Panc1 (cell line): Measurements from ENCODE around the gene HOXB3. TPM values are rescaled to one million over a fixed set of nuclear protein-coding genes. Genes with fewer than 3 reads are reported as not detected.

Experiments
- ATAC-seq: fragments of 200-7000 bp; cut with Tn5 transposase; 2 replicates; pipeline ENCODE4 v1.9.1; 2020; ENCODE audit warnings: mild to moderate bottlenecking, moderate library complexity
- BruUV-seq: library from RNA; stranded (reverse); fragments of 400-500 nt; replicated peaks from 2 replicates; lab custom pipeline; 2021; lab: Mats Ljungman, UMichigan
- CTCF ChIA-PET: fragments of 300-600 bp; sonication (Branson Sonifier 250); formaldehyde crosslinking; loops from one replicate; lab custom pipeline; 2022; ENCODE audit warnings: antibody characterized with exemption; lab: Charles Lee
- POLR2A ChIA-PET: fragments of 300-600 bp; sonication (Branson Sonifier 250); formaldehyde crosslinking; loops from one replicate; lab custom pipeline; 2022; ENCODE audit warnings: antibody characterized with exemption; lab: Charles Lee
- DNase-seq: peaks from one replicate; pipeline ENCODE4 v3.0.0-alpha.2; 2010; ENCODE audit warnings: low read depth, low spot score
- H3K27ac ChIP-seq: 2 replicates; pipeline ENCODE4 v1.5.1; 2011; ENCODE audit warnings: mild to moderate bottlenecking, low read length, inconsistent platforms
- H3K27me3 ChIP-seq: fragments of 200-500 bp; sonication (Bioruptor generic); 2 replicates; pipeline ENCODE4 v1.6.0; 2014; ENCODE audit warnings: low read length, inconsistent platforms; ENCODE audit not compliant: control insufficient read depth, insufficient read depth
- H3K36me3 ChIP-seq: fragments of 200-500 bp; sonication (Bioruptor generic); 2 replicates; pipeline ENCODE4 v1.5.1; 2014; ENCODE audit warnings: inconsistent platforms, mild to moderate bottlenecking, low read length, moderate library complexity; ENCODE audit not compliant: control insufficient read depth, insufficient read depth
- H3K4me1 ChIP-seq: 2 replicates; pipeline ENCODE4 v1.5.1; 2011; ENCODE audit warnings: inconsistent platforms, mild to moderate bottlenecking, low read length, moderate library complexity; ENCODE audit not compliant: control insufficient read depth, insufficient read depth
- H3K4me3 ChIP-seq, 2 experiments: 2 replicates each; pipeline ENCODE4 v1.5.1; 2011 to 2012; ENCODE audit warnings: low read depth in 2 of 2, low read length in 2 of 2, mild to moderate bottlenecking in 2 of 2, inconsistent platforms in 1 of 2, moderate library complexity in 1 of 2
- H3K9me3 ChIP-seq: fragments of 200-500 bp; sonication (Bioruptor generic); 2 replicates; pipeline ENCODE4 v1.5.1; 2014; ENCODE audit warnings: low read depth, mild to moderate bottlenecking, inconsistent platforms, low read length, moderate library complexity; ENCODE audit not compliant: control insufficient read depth, insufficient read depth
- CTCF ChIP-seq: fragments of 450-650 bp; IDR thresholded peaks from 2 replicates; pipeline ENCODE4 v1.5.1; 2017; ENCODE audit warnings: mild to moderate bottlenecking
- POLR2AphosphoS5 ChIP-seq: IDR thresholded peaks from 2 replicates; pipeline ENCODE4 v1.6.1; 2012; ENCODE audit warnings: mild to moderate bottlenecking, low read depth, low read length, moderate library complexity
- REST ChIP-seq, 2 experiments: IDR thresholded peaks; 2 replicates each; pipeline ENCODE4 v1.6.1; 2011 to 2012; ENCODE audit warnings: low read depth in 2 of 2, control low read depth in 1 of 2, low read length in 1 of 2, mild to moderate bottlenecking in 1 of 2, moderate library complexity in 1 of 2; ENCODE audit not compliant: insufficient read depth in 1 of 2
- SIN3A ChIP-seq: IDR thresholded peaks from 2 replicates; pipeline ENCODE4 v1.6.1; 2012; ENCODE audit warnings: low read depth, mild to moderate bottlenecking, low read length, moderate library complexity, borderline replicate concordance; ENCODE audit not compliant: insufficient read depth
- TCF7L2 ChIP-seq: IDR thresholded peaks from 2 replicates; pipeline ENCODE4 v1.6.1; 2011; ENCODE audit warnings: mild to moderate bottlenecking, low read depth, low read length, inconsistent platforms
- in situ Hi-C: cut with HindIII; loops from 2 replicates; pipeline ENCODE4 v1.10.0; 2016; ENCODE audit warnings: low sequenced_read_pairs, low pct_unique_long_range_greater_than_20kb
- intact Hi-C: fragments of 100-400 bp; cut with micrococcal nuclease; formaldehyde crosslinking; loops from one replicate; pipeline ENCODE4 v1.10.0; 2022; ENCODE audit not compliant: unreplicated experiment
- total RNA-seq: library from RNA; stranded (reverse); gene quantifications from one replicate; pipeline ENCODE4 v1.2.1, GENCODE V29; 2021; ENCODE audit not compliant: unreplicated experiment

The HOXB3 gene
- total RNA-seq, 1 experiment from 2014 or later, result 127 TPM

- no TSS peak for BruUV-seq
- H3K4me1 ChIP-seq, result peaks cover 17% of the 10 kb centered on the region
- in situ Hi-C loops, result no loop called here
- CTCF ChIA-PET, result interaction anchor here (0.5 to 0.7 kb wide), 3 partner anchors 168 to 260 kb away, joined by 3 to 5 read pairs (median 5); no protein-coding TSS in a partner anchor
- POLR2A ChIA-PET, result no interaction called here
- DNase-seq (no peak), ATAC-seq (no peak)
- no peak overlapping the region for H3K27ac ChIP-seq
- TF ChIP-seq POLR2AphosphoS5, result no peak
- no peak for TF ChIP-seq REST (IDR thresholded peaks at IDR 0.05; ENCODE audit: insufficient read depth in 1 of 2, low read depth in 2 of 2, low read length in 1 of 2)
- TF ChIP-seq TCF7L2, result no peak
- TF ChIP-seq CTCF, result no peak
- no peak for TF ChIP-seq SIN3A
- no peaks in the 10 kb centered on the region for H3K36me3 ChIP-seq
- H3K4me3 ChIP-seq, result no peak overlapping the region
- H3K9me3 ChIP-seq, result no peaks in the 10 kb centered on the region
- intact Hi-C loops, result no loop called here
- no peaks in the 10 kb centered on the region for H3K27me3 ChIP-seq
Observed at GRCh38 chr17:48519427-48519826, 70.6 kb downstream of the HOXB3 start.

GRCh38 chr17:48517478-48517877, 72.6 kb downstream of the HOXB3 start:
- H3K4me3 ChIP-seq, result no peak overlapping the region
- TF ChIP-seq TCF7L2 (no peak), SIN3A (no peak), CTCF (no peak), POLR2AphosphoS5 (no peak), REST (IDR thresholded peaks at IDR 0.05; ENCODE audit: insufficient read depth in 1 of 2, low read depth in 2 of 2, low read length in 1 of 2) (no peak)
- H3K9me3 ChIP-seq, result no peaks in the 10 kb centered on the region
- DNase-seq (no peak), ATAC-seq (no peak)
- peaks cover 13% of the 10 kb centered on the region; the same call in 1 of the 2 replicates for H3K4me1 ChIP-seq
- H3K36me3 ChIP-seq, result no peaks in the 10 kb centered on the region
- ChIA-PET CTCF (no interaction called here), POLR2A (no interaction called here)
- no peak overlapping the region for H3K27ac ChIP-seq
- H3K27me3 ChIP-seq, result no peaks in the 10 kb centered on the region
- in situ Hi-C loops, result no loop called here
- intact Hi-C loops, result no loop called here
- BruUV-seq, result no TSS peak
